ENCODE data around the gene PRR36. TPM values are rescaled to one million over a fixed set of nuclear protein-coding genes. Genes with fewer than 3 reads are reported as not detected.

The PRR36 gene
- total RNA-seq, 4 donors from 2014 or later, result not detected

DNA sequence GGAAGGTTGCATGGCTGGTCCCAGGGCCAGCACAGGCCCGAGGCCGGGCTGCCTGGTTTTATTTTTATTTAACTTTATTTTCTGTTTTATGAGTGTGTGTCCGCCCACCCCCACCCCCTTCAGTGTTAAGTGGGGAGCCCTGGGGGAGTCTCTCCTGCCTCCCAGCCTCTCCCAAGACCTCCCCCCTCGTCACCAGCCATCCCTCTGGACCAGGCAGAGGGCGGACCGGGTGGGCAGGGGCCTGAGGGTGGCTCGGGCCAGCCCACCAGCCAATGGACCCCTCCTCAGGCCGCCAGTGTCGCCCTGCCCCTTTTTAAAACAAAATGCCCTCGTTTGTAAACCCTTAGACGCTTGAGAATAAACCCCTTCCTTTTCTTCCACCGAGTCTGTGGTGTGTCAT is 39.9 kb upstream of the PRR36 start:
- peaks cover 0 to 38% of the 10 kb centered on the region in 2 donors for H3K27me3 ChIP-seq
- peaks cover 2 to 31% (median 18%) of the 10 kb centered on the region in 4 donors for H3K4me1 ChIP-seq
- H3K4me3 ChIP-seq, result no peak overlapping the region

DNA sequence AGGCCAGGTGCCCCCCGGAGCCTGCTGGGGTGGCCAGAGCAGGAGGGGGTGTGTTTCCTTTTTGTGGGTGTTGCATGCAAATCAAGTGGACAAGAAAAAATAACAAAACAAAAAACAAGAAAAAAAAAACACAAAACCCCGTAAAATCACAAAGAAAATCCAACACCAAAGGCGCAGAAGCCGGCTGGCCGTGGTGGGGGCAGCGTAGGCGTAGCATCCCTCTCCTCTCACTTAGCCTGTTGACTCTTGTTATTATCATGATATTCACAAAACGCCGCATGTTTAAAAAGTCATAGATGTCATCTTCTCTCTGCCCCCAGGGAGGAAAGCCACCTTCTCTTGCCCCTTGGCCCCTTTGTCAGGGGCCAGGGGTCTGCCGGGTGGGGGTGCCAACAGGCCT is 39.5 kb upstream of the PRR36 start:
- no peak for DNase-seq
- peaks cover 0 to 45% (median 0%) of the 10 kb centered on the region in 3 donors for H3K36me3 ChIP-seq
- no peak overlapping the region for H3K4me3 ChIP-seq
- no peaks in the 10 kb centered on the region for H3K9me3 ChIP-seq
- H3K27me3 ChIP-seq, result peaks cover 0 to 38% of the 10 kb centered on the region in 2 donors
- no peak overlapping the region for H3K27ac ChIP-seq
- TF ChIP-seq POLR2A (IDR thresholded peaks at IDR 0.05), result no peak
- TF ChIP-seq, protein P1, sequence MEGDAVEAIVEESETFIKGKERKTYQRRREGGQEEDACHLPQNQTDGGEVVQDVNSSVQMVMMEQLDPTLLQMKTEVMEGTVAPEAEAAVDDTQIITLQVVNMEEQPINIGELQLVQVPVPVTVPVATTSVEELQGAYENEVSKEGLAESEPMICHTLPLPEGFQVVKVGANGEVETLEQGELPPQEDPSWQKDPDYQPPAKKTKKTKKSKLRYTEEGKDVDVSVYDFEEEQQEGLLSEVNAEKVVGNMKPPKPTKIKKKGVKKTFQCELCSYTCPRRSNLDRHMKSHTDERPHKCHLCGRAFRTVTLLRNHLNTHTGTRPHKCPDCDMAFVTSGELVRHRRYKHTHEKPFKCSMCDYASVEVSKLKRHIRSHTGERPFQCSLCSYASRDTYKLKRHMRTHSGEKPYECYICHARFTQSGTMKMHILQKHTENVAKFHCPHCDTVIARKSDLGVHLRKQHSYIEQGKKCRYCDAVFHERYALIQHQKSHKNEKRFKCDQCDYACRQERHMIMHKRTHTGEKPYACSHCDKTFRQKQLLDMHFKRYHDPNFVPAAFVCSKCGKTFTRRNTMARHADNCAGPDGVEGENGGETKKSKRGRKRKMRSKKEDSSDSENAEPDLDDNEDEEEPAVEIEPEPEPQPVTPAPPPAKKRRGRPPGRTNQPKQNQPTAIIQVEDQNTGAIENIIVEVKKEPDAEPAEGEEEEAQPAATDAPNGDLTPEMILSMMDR (IDR thresholded peaks at IDR 0.05), result no peak
- H3K4me1 ChIP-seq, result peaks cover 2 to 31% (median 18%) of the 10 kb centered on the region in 4 donors

More for the DNA sequence above, 39.9 kb upstream of the PRR36 start:
- TF ChIP-seq, protein P1 (IDR thresholded peaks at IDR 0.05), result no peak
- TF ChIP-seq POLR2A (IDR thresholded peaks at IDR 0.05), result no peak
- no peak for DNase-seq
- H3K27ac ChIP-seq, result no peak overlapping the region
- H3K36me3 ChIP-seq, result peaks cover 0 to 42% (median 0%) of the 10 kb centered on the region in 3 donors
- no peaks in the 10 kb centered on the region for H3K9me3 ChIP-seq

DNA sequence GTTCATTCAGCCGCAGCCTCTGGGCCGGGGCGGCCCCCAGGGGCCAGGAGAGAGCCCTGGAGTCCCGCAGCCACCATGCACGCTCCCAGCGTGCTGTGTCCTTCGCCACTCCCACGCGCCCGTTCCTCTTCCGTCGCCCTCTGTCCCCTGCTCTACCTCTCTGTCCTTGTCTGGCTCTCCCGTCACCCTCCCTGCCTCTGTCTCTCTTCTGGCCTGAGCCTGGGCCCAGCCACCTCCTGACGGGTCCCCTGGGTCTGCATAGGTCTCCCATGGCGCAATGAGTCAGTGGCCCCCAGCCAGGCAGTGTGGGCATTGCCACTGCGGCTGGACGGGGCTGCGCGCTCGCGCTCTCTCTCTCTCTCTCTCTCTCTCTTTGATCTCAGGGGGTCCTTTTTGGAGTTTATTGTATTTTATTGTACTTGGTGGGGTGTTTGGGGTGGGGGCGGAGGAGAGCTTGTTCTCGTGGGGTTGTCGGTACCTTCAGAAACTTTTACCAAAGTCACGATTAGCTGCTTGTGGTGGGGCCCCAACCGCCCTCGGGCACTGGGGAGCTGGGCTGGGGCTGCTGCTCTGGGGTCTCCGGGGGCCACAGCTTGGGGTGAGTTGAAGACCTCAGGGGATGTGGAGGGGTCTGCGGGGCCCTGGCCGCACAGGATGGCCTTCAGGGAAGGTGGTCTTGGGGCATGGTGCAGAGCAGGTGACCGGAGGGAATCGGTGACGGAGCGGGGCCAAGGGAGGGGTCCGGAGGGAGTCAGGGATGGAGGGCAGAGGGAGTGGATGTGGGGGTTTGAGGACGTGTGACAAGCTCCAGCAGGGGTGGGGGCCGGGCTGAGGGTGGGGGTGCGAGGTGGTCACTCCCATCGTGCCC is 38.7 kb upstream of the PRR36 start:
- peaks cover 0 to 45% (median 0%) of the 10 kb centered on the region in 3 donors for H3K36me3 ChIP-seq
- peaks cover 2 to 27% (median 16%) of the 10 kb centered on the region in 4 donors for H3K4me1 ChIP-seq
- no peak overlapping the region for H3K27ac ChIP-seq
- H3K4me3 ChIP-seq, result no peak overlapping the region
- DNase-seq, result peak in 1 of 3 donors; percentile 43
- H3K9me3 ChIP-seq, result no peaks in the 10 kb centered on the region
- peaks cover 0 to 33% of the 10 kb centered on the region in 2 donors for H3K27me3 ChIP-seq
- TF ChIP-seq, protein P1 (IDR thresholded peaks at IDR 0.05), result no peak
- no peak for TF ChIP-seq POLR2A (IDR thresholded peaks at IDR 0.05)

DNA sequence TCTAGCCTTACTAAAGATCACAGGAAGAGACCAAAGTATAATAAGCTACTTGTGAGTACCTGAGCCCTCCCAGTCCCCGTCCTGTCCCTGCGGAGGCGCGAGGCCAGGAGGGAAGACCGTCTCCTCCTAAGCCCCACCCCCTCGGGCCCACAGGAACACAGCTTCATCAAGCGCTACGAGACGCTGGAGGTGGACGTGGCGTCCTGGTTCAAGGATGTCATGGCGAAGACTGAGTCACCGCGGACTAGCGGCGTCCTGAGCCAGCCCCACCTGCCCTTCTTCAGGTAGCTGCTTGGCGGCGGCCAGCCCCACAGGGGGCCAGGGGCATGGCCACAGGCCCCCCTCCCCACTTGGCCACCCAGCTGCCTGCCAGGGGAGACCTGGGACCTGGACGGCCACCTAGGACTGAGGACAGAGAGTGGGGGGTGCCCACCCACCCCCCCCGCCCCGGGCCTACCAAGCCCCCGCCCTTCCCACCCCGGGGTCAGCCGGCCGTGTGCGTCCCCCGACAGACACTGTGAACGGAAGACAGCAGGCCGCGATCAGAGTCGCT is 38.0 kb upstream of the PRR36 start:
- Histone ChIP-seq H3K27ac (no peak overlapping the region), H3K27me3 (peaks cover 0 to 25% of the 10 kb centered on the region in 2 donors), H3K36me3 (peaks cover 0 to 49% (median 0%) of the 10 kb centered on the region in 3 donors), H3K4me1 (peaks cover 0 to 20% (median 9%) of the 10 kb centered on the region in 4 donors), H3K9me3 (no peaks in the 10 kb centered on the region), H3K4me3 (no peak overlapping the region)
- peak in 1 of 3 donors; percentile 46 for DNase-seq
- TF ChIP-seq POLR2A (IDR thresholded peaks at IDR 0.05), result no peak
- TF ChIP-seq, protein P1 (IDR thresholded peaks at IDR 0.05), result no peak

DNA sequence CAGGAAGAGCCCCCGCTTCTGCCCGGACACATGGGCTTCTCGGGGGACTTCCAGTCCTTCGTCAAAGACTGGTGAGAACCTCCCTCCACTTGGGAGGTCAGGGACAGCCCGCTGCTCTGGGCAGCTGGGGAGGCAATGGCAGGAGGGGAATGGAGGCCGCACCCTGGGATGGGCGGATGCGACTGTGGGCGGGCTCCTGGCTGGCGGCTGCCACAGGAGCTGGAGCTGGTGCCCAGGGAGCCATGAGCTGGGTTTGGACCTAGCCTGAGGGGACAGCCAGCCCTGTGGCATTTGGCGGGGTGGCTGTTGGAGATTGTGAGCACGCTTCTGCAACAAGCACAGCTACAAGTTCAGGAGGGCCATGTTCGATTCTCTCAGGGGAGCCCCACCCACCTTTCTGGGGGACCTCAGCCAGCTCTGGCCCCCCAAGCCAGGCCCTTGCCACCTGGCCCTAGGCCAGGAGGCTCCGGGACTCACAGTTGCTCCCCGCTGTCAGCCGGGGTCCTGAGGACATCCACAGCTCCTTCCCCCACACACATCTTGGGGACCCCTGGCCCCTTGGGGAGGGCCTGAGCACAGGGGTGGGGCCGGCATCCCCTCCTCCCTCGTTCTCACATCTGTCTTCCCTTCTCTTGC is 37.4 kb upstream of the PRR36 start:
- DNase-seq, result peak in 1 of 3 donors; percentile 40
- Histone ChIP-seq H3K4me3 (no peak overlapping the region), H3K27me3 (peaks cover 0 to 19% of the 10 kb centered on the region in 2 donors), H3K9me3 (no peaks in the 10 kb centered on the region), H3K27ac (no peak overlapping the region), H3K36me3 (peaks cover 0 to 52% (median 0%) of the 10 kb centered on the region in 3 donors), H3K4me1 (peaks cover 0 to 14% (median 5%) of the 10 kb centered on the region in 4 donors)
- TF ChIP-seq, protein P1 (IDR thresholded peaks at IDR 0.05), result no peak
- TF ChIP-seq POLR2A (IDR thresholded peaks at IDR 0.05), result no peak

Data from Peyer's patch (tissue), 4 donors.